EH (cell line): Measurements from ENCODE around the gene CTXN1.

Experiments used
- DNase-seq: peaks from one replicate; pipeline ENCODE4 v3.0.0-alpha.2; 2015; ENCODE audit warnings: low read depth

CTXN1 gene

GRCh38 chr19:7944177-7944761 lies 18.3 kb upstream of the CTXN1 start:
- peak; percentile 90 for DNase-seq

GRCh38 chr19:7943444-7944176 lies 17.7 kb upstream of the CTXN1 start, which contains the start of gene TIMM44:
TSS of gene TIMM44 (minus strand) at chr19:7943666. CDS start at chr19:7943651, 15 bp downstream.
- DNase-seq = peak; percentile 100

- peak; percentile 18 for DNase-seq
Observed at GRCh38 chr19:7942981-7943443, 17.1 kb upstream of the CTXN1 start.

GRCh38 chr19:7941895-7942596 lies 16.1 kb upstream of the CTXN1 start:
- DNase-seq = no peak

GRCh38 chr19:7940841-7941240 lies 14.9 kb upstream of the CTXN1 start:
- DNase-seq = no peak

- no peak for DNase-seq
Observed at GRCh38 chr19:7934766-7935165, 8.8 kb upstream of the CTXN1 start.

GRCh38 chr19:7933828-7934725 lies 8.1 kb upstream of the CTXN1 start:
- DNase-seq = no peak

- DNase-seq = no peak
Observed at GRCh38 chr19:7933411-7933810, 7.5 kb upstream of the CTXN1 start.

- no peak for DNase-seq
Observed at GRCh38 chr19:7932930-7933300, 7.0 kb upstream of the CTXN1 start.

GRCh38 chr19:7932276-7932929 lies 6.5 kb upstream of the CTXN1 start:
- DNase-seq = no peak

- no peak for DNase-seq
Observed at GRCh38 chr19:7931221-7932061, 5.5 kb upstream of the CTXN1 start.

GRCh38 chr19:7930765-7931164 lies 4.8 kb upstream of the CTXN1 start:
- no peak for DNase-seq

- peak; percentile 25 for DNase-seq
Observed at GRCh38 chr19:7930030-7930429, 4.1 kb upstream of the CTXN1 start.

GRCh38 chr19:7928741-7929701 lies 3.1 kb upstream of the CTXN1 start:
- peak; percentile 91 for DNase-seq

- no peak for DNase-seq
Observed at GRCh38 chr19:7928334-7928706, 2.4 kb upstream of the CTXN1 start.

- no peak for DNase-seq
Observed at GRCh38 chr19:7927605-7928333, 1.8 kb upstream of the CTXN1 start.

GRCh38 chr19:7926727-7927604 lies 1.0 kb upstream of the CTXN1 start:
- no peak for DNase-seq
